ENCODE measurements around the gene BTNL2. TPM values are rescaled to one million over a fixed set of nuclear protein-coding genes. Genes with fewer than 3 reads are reported as not detected.

BTNL2 gene
- total RNA-seq, 1 experiment from 2014 or later, result not detected

GRCh38 chr6:32411566-32412327 lies 4.8 kb upstream of the BTNL2 start:
- no peak for TF ChIP-seq CTCF (conservative IDR thresholded peaks at IDR 0.05)
- H3K14ac ChIP-seq (ENCODE audit: insufficient read depth, low read length), result no peak overlapping the region

More at GRCh38 chr6:32411566-32412327, 4.8 kb upstream of the BTNL2 start:
- Histone ChIP-seq H3K27me3 (ENCODE audit: insufficient read depth, low read length) (no peaks in the 10 kb centered on the region), H2BK5ac (ENCODE audit: insufficient read length, low read length) (no peak overlapping the region), H3K9ac (ENCODE audit: extremely low read depth, insufficient read length, low read length) (no peak overlapping the region), H4K20me1 (ENCODE audit: control insufficient read depth, insufficient read depth, insufficient read length) (no peaks in the 10 kb centered on the region), H3K27ac (ENCODE audit: insufficient read length, low read depth, low read length) (no peak overlapping the region), H4K8ac (replicated peaks; ENCODE audit: insufficient read length, low read depth, low read length) (no peak overlapping the region), H4K91ac (ENCODE audit: insufficient read length, low read depth, low read length) (no peak overlapping the region), H2BK120ac (ENCODE audit: low read depth, low read length, poor library complexity, severe bottlenecking) (no peak overlapping the region), H3T11ph (ENCODE audit: low read length) (no peak overlapping the region), H2BK12ac (ENCODE audit: insufficient read length, low read depth, low read length) (no peak overlapping the region), H3K4me1 (ENCODE audit: insufficient read depth, low read length) (peaks cover 4% of the 10 kb centered on the region; the same call in 1 of the 2 replicates), H3K79me2 (ENCODE audit: insufficient read depth, low read length) (no peaks in the 10 kb centered on the region), H3K23ac (ENCODE audit: insufficient read length, low read depth, low read length) (no peak overlapping the region), H3K18ac (ENCODE audit: insufficient read length, low read depth, low read length) (no peak overlapping the region), H2BK20ac (ENCODE audit: low read depth, low read length, poor library complexity, severe bottlenecking) (no peak overlapping the region), H3K4me2 (ENCODE audit: insufficient read depth, insufficient read length, low read length) (no peak overlapping the region), H4K5ac (ENCODE audit: insufficient read length, low read depth, low read length) (no peak overlapping the region), H2BK15ac (ENCODE audit: low read depth, low read length) (no peak overlapping the region), H3K79me1 (ENCODE audit: insufficient read depth, low read depth, low read length, poor library complexity, severe bottlenecking) (no peaks in the 10 kb centered on the region), H3K9me3 (ENCODE audit: control insufficient read depth, low read depth, low read length) (no peaks in the 10 kb centered on the region), H3K4ac (ENCODE audit: low read depth, low read length) (no peak overlapping the region), H2AFZ (ENCODE audit: low read length) (no peak overlapping the region), H3K23me2 (ENCODE audit: insufficient read length, low read depth, low read length, poor library complexity, severe bottlenecking) (peaks cover 3% of the 10 kb centered on the region), H2AK5ac (ENCODE audit: insufficient read length, low read length) (no peak overlapping the region), H3K56ac (ENCODE audit: insufficient read length, low read depth, low read length) (no peak overlapping the region)
- peaks cover 3% of the 10 kb centered on the region in 2 experiments; a peak in 3 of 5 replicates for H3K9me3 Mint-ChIP-seq
- H3K4me3 Mint-ChIP-seq, result no peak overlapping the region
- H3K27ac Mint-ChIP-seq, result no peak overlapping the region
- H3K27me3 Mint-ChIP-seq (ENCODE audit: low read depth), result peaks cover 21% of the 10 kb centered on the region
- peaks cover 17 to 19% of the 10 kb centered on the region in 2 experiments for H3K4me1 Mint-ChIP-seq
- no peak for DNase-seq
- no CpG with 5 or more reads among the region's 9 CpGs for WGBS (ENCODE audit: extremely low coverage, insufficient read length, low lambda C conversion rate)
- no peaks in the 10 kb centered on the region for H3K36me3 Mint-ChIP-seq (ENCODE audit: insufficient read depth in 1 of 3, low read depth in 3 of 3)
